GM12865 (cell line): Measurements from ENCODE around the gene TEF.

Experiments
- DNase-seq: peaks from one replicate; pipeline ENCODE4 v3.0.0; 2010; ENCODE audit warnings: low read depth
- H3K4me3 ChIP-seq: 2 replicates; pipeline ENCODE4 v1.5.1; 2011; ENCODE audit warnings: mild to moderate bottlenecking, low read depth, low read length, control low read depth
- TF ChIP-seq, protein P1 (sequence below): IDR thresholded peaks from 2 replicates; pipeline ENCODE4 v1.5.1; 2011; ENCODE audit warnings: low read length, control low read depth, low read depth, inconsistent platforms; ENCODE audit not compliant: insufficient read depth; ENCODE audit errors: missing control alignments

Gene TEF

DNA sequence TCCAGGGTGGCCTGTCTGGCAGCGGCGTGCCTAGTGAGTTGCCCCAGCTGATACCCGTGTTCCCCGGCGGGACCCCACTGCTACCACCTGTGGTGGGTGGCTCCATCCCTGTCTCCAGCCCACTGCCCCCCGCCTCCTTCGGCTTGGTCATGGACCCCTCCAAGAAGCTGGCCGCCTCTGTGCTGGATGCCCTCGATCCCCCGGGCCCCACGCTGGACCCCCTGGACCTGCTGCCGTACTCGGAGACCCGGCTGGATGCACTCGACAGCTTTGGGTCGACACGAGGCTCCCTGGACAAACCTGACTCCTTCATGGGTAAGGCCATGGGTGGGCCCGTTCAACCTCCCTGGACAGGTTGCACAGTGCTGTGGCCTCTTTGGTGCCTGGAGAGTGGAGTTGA lies 41.9 kb upstream of the TEF start:
- no peak for DNase-seq
- no peak overlapping the region for H3K4me3 ChIP-seq
- TF ChIP-seq, protein P1, sequence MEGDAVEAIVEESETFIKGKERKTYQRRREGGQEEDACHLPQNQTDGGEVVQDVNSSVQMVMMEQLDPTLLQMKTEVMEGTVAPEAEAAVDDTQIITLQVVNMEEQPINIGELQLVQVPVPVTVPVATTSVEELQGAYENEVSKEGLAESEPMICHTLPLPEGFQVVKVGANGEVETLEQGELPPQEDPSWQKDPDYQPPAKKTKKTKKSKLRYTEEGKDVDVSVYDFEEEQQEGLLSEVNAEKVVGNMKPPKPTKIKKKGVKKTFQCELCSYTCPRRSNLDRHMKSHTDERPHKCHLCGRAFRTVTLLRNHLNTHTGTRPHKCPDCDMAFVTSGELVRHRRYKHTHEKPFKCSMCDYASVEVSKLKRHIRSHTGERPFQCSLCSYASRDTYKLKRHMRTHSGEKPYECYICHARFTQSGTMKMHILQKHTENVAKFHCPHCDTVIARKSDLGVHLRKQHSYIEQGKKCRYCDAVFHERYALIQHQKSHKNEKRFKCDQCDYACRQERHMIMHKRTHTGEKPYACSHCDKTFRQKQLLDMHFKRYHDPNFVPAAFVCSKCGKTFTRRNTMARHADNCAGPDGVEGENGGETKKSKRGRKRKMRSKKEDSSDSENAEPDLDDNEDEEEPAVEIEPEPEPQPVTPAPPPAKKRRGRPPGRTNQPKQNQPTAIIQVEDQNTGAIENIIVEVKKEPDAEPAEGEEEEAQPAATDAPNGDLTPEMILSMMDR, result no peak

DNA sequence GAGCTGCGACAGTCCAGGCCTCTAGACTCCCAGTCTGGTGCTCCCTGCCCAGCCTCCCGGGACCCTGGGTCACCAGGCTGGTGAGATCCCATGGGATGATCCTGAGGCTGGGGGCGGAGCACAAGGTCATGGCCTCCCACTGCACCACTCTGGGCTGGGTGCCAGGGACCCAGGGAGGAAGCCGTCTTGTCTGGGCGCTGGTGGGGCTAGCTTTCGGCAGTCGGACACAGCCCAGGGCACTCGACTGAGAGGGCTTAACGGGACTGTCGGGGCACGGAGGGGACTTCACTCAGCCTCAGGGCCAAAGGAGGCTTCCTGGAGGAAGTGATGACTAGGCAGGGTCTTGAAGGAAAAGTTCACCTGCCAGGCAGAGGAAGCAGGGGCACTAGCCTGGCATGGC lies 41.4 kb upstream of the TEF start:
- no peak for DNase-seq
- no peak overlapping the region for H3K4me3 ChIP-seq
- TF ChIP-seq, protein P1, result no peak

DNA sequence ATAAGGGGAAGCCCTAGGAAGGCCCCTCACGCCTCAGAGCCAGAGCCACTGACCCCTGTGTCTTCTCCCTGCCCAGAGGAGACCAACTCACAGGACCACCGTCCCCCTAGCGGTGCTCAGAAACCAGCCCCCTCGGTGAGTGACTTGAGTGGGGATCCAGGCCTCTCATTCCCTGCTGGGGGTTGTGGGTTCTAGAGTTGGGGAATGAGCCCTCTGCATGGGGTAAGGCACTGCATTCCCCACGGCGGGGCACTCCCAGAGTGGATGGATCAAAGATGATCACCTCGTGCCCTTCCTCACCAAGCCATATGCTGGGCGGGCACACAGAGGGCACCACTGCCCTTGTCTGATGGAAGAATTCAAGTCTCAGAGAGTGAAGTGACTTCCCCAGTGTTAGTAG lies 40.7 kb upstream of the TEF start:
- DNase-seq, result no peak
- TF ChIP-seq, protein P1, result no peak

DNA sequence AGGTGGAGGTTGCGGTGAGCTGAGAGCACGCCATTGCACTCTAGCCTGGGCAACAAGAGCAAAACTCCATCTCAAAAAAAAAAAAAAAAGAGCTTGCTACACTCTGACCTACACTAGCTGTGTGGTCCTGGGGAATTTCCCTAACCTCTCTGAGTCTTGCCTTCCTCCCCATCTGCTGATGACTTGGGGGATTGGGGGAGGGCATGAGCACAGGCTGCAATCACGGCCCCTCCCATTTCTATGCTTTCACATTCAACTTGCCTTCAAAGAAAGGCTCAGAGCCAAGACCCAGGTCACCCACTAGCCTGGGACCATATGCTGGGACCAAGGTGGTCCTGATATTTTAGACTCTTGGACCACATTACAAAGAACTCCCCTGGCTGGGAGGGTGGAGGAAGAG lies 39.8 kb upstream of the TEF start:
- no peak overlapping the region for H3K4me3 ChIP-seq
- TF ChIP-seq, protein P1, result no peak
- DNase-seq, result peak; percentile 65

More for the DNA sequence above, 40.7 kb upstream of the TEF start:
- H3K4me3 ChIP-seq, result no peak overlapping the region

DNA sequence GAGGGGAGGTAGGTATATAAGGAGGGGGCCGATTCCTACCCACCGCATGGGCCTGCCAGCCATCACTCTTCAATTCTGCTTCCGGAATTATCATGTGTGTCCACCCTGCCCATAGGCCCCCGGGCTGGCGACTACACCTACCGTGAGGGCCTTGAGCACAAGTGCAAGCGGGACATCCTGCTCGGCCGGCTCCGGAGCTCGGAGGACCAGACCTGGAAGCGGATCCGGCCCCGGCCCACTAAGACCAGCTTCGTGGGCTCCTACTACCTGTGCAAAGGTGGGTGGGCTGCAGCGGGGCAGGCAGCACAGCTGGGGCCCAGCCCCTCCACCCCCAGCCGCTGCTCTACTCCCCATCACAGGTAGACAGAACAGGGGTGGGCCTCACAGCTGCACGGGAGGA lies 38.4 kb upstream of the TEF start:
- TF ChIP-seq, protein P1, result no peak
- no peak for DNase-seq
- no peak overlapping the region for H3K4me3 ChIP-seq

DNA sequence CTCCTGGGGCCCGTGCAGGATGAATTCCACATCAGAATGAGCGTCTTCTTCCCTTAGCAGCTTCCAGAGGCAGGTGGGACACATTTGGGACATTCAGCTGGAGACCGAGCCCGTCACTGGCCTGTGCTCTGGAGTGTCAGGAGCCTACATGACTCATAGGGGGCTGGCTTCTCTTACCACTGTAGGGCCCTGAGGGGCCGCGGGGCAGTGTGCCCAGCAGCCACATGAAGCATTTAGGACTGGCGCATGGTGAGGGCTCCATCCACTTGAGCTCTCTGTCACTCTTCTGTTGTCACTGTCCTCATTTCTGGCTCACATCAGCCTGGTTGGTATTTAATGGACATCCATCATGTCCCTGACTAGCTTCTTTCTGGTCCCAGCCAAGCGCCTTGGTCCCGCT lies 38.0 kb upstream of the TEF start:
- H3K4me3 ChIP-seq, result no peak overlapping the region
- DNase-seq, result no peak
- TF ChIP-seq, protein P1, result no peak

DNA sequence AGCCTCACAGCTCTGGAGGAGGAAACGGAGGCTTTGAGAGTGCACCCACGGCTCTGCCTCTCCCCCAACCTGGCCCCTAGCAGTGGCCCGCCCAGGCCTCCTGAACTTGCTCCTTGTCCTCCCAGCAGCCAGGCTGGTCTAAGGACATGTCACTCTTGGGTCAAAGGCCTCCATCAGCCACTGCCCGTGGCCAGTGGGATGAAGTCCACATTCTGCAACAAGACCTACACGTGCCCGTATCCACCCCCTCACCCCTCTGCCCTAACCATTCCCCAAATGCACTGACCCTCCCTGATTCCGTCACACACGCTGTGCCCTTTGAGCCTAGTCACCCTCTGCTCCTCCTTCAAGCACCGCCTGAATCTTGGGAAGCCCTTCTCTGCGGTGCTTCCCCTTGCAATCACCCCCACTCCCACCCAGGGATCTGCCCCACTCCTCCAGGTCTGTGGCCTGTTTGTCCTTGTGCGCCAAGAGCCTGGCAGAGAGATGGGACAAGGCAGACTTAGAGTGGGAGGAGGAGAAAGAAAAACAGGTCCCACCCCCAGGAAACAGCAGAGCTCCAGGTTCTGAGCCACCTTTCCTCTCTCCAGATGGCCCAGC lies 37.5 kb upstream of the TEF start:
- TF ChIP-seq, protein P1, result no peak
- no peak for DNase-seq
- no peak overlapping the region for H3K4me3 ChIP-seq
